ENCODE measurements around the gene TWIST2. TPM values are rescaled to one million over a fixed set of nuclear protein-coding genes. Genes with fewer than 3 reads are reported as not detected.
A peak's percentile ranks its signal among the peaks of the same experiment; 100 is the strongest.

TWIST2 gene
- total and polyA plus RNA-seq, 9 donors, result 14.2 to 104 (median 32.7) TPM

- Histone ChIP-seq H3K9me3 (no peaks in the 10 kb centered on the region), H3K27me3 (no peaks in the 10 kb centered on the region), H3K4me1 (ENCODE audit: insufficient read depth) (peaks cover 11% of the 10 kb centered on the region), H3K4me3 (no peak overlapping the region), H3K36me3 (no peaks in the 10 kb centered on the region), H3K27ac (no peak overlapping the region)
- peak in 3 of 5 donors; percentile 20 to 43 (median 36) for DNase-seq
- WGBS, 3 donors, result 74 to 87% (median 86%) methylated on average over 19 to 24 of the region's 24 CpGs
- intact Hi-C loops (cut with DNase I), result no loop called here
- TF ChIP-seq EP300 (IDR thresholded peaks at IDR 0.05) (no peak), CTCF (IDR thresholded peaks at IDR 0.05) (no peak), POLR2A (IDR thresholded peaks at IDR 0.05) (no peak)
Observed at GRCh38 chr2:238906936-238907716, 59.2 kb downstream of the TWIST2 start.

GRCh38 chr2:238907717-238908173, 59.9 kb downstream of the TWIST2 start:
- WGBS, 3 donors, result 88 to 98% (median 95%) methylated on average over 5 of the region's 5 CpGs
- intact Hi-C loops (cut with DNase I), result no loop called here

GRCh38 chr2:238908960-238909951, 61.4 kb downstream of the TWIST2 start:
- intact Hi-C loops (cut with DNase I), result no loop called here
- Histone ChIP-seq H3K4me3 (no peak overlapping the region), H3K4me1 (ENCODE audit: insufficient read depth) (peaks cover 11% of the 10 kb centered on the region), H3K9me3 (no peaks in the 10 kb centered on the region), H3K27ac (peak overlapping the region in 1 of 2 donors; percentile 54), H3K27me3 (no peaks in the 10 kb centered on the region), H3K36me3 (no peaks in the 10 kb centered on the region)
- 52 to 68% (median 52%) methylated on average over 43 of the region's 43 CpGs for WGBS, 3 donors
- DNase-seq, result peak; percentile 48 to 70 (median 51)
- TF ChIP-seq CTCF (IDR thresholded peaks at IDR 0.05), result no peak
- no peak for TF ChIP-seq EP300 (IDR thresholded peaks at IDR 0.05)
- TF ChIP-seq POLR2A (IDR thresholded peaks at IDR 0.05), result no peak

More at GRCh38 chr2:238907717-238908173, 59.9 kb downstream of the TWIST2 start:
- TF ChIP-seq POLR2A (IDR thresholded peaks at IDR 0.05) (no peak), EP300 (IDR thresholded peaks at IDR 0.05) (no peak), CTCF (IDR thresholded peaks at IDR 0.05) (no peak)
- Histone ChIP-seq H3K4me1 (ENCODE audit: insufficient read depth) (peaks cover 11% of the 10 kb centered on the region), H3K9me3 (no peaks in the 10 kb centered on the region), H3K36me3 (no peaks in the 10 kb centered on the region), H3K27ac (no peak overlapping the region), H3K27me3 (no peaks in the 10 kb centered on the region), H3K4me3 (no peak overlapping the region)
- DNase-seq, result peak in 1 of 5 donors; percentile 1

- Histone ChIP-seq H3K27ac (no peak overlapping the region), H3K4me1 (ENCODE audit: insufficient read depth) (peaks cover 8% of the 10 kb centered on the region), H3K4me3 (no peak overlapping the region), H3K36me3 (no peaks in the 10 kb centered on the region), H3K27me3 (no peaks in the 10 kb centered on the region), H3K9me3 (no peaks in the 10 kb centered on the region)
- intact Hi-C loops (cut with DNase I), result no loop called here
- 96 to 98% (median 98%) methylated on average over 10 of the region's 10 CpGs for WGBS, 3 donors
- TF ChIP-seq POLR2A (IDR thresholded peaks at IDR 0.05), result no peak
- no peak for TF ChIP-seq CTCF (IDR thresholded peaks at IDR 0.05)
- TF ChIP-seq EP300 (IDR thresholded peaks at IDR 0.05), result no peak
- peak in 3 of 5 donors; percentile 22 to 31 (median 23) for DNase-seq
Observed at GRCh38 chr2:238910751-238911351, 63.0 kb downstream of the TWIST2 start.
